ENCODE data around the gene ZMIZ1.

GRCh38 chr10:79232864-79233263 is 164.1 kb downstream of the ZMIZ1 start:
- TF ChIP-seq GABPA (IDR thresholded peaks at IDR 0.05 in 1 of 2, conservative IDR thresholded peaks at IDR 0.05 in 1 of 2), result no peak
- TF ChIP-seq EGR1 (IDR thresholded peaks at IDR 0.05; ENCODE audit: low read depth in 2 of 2), result no peak
- TF ChIP-seq, protein P1, sequence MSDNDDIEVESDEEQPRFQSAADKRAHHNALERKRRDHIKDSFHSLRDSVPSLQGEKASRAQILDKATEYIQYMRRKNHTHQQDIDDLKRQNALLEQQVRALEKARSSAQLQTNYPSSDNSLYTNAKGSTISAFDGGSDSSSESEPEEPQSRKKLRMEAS (IDR thresholded peaks at IDR 0.05), result no peak
- no peak for TF ChIP-seq CTCF (IDR thresholded peaks at IDR 0.05; ENCODE audit: low read depth, low read length, missing input control)
- TF ChIP-seq HNF4G (IDR thresholded peaks at IDR 0.05), result no peak
- TF ChIP-seq SP1 (IDR thresholded peaks at IDR 0.05), result no peak
- TF ChIP-seq, protein P2, sequence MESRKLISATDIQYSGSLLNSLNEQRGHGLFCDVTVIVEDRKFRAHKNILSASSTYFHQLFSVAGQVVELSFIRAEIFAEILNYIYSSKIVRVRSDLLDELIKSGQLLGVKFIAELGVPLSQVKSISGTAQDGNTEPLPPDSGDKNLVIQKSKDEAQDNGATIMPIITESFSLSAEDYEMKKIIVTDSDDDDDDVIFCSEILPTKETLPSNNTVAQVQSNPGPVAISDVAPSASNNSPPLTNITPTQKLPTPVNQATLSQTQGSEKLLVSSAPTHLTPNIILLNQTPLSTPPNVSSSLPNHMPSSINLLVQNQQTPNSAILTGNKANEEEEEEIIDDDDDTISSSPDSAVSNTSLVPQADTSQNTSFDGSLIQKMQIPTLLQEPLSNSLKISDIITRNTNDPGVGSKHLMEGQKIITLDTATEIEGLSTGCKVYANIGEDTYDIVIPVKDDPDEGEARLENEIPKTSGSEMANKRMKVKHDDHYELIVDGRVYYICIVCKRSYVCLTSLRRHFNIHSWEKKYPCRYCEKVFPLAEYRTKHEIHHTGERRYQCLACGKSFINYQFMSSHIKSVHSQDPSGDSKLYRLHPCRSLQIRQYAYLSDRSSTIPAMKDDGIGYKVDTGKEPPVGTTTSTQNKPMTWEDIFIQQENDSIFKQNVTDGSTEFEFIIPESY (IDR thresholded peaks at IDR 0.05), result no peak
- TF ChIP-seq JUND (IDR thresholded peaks at IDR 0.05), result no peak
- TF ChIP-seq ATF3 (IDR thresholded peaks at IDR 0.05), result no peak
- no peak for TF ChIP-seq YY1 (IDR thresholded peaks at IDR 0.05)
- no peak for TF ChIP-seq TAF1 (conservative IDR thresholded peaks at IDR 0.05)
